ENCODE measurements around the gene MVD. TPM values are rescaled to one million over a fixed set of nuclear protein-coding genes. Genes with fewer than 3 reads are reported as not detected.

MVD gene
- total and polyA plus RNA-seq, 4 donors, result 39.1 to 135 (median 119) TPM

DNA sequence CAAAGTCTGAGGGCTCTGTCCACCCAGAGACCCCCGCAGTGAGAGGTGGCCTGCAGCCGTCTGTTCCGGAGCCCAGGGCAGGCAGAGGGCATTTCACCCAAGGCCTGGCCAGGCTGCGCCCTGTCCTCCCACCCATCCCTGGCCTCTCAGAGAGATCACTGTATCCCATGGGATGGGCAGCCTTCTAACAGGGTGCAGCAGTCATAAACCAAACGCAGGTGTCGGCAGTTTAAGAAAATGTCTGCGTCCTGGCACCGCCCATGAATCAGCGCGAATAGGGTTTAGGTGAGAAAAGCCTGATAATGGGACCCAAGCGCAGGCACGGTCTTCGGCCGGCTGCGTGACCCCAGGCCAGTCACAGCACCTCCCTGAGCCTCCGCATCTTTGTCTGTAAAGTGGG lies 17.4 kb downstream of the MVD start:
- DNase-seq (no peak), ATAC-seq (ENCODE audit: insufficient read depth, low FRiP score) (no peak)
- peaks cover 0 to 8% (median under 1%) of the 10 kb centered on the region in 3 donors for H3K27me3 ChIP-seq (ENCODE audit: control insufficient read depth in 3 of 3, insufficient read depth in 3 of 3, low read length in 2 of 3)
- no peak overlapping the region for H3K9ac ChIP-seq (ENCODE audit: insufficient read depth in 1 of 2, low read length in 2 of 2)
- 92 to 95% methylated on average over 16 of the region's 16 CpGs for WGBS, 2 donors
- H3K4me3 ChIP-seq, result no peak overlapping the region
- peaks cover 0 to 21% (median 2%) of the 10 kb centered on the region in 4 donors for H3K36me3 ChIP-seq (ENCODE audit: control insufficient read depth in 4 of 4, insufficient read depth in 4 of 4, low read length in 4 of 4)
- H3K27ac ChIP-seq (ENCODE audit: low read depth in 1 of 2, low read length in 1 of 2), result no peak overlapping the region
- H3K4me1 ChIP-seq (ENCODE audit: control insufficient read depth in 5 of 5, insufficient read depth in 5 of 5, low read length in 5 of 5), result peaks cover 0 to 8% (median 2%) of the 10 kb centered on the region in 5 donors
- peaks cover 0 to under 1% (median 0%) of the 10 kb centered on the region in 4 donors for H3K9me3 ChIP-seq (ENCODE audit: control insufficient read depth in 4 of 4, insufficient read depth in 3 of 4, low read length in 3 of 4)
- TF ChIP-seq, protein P1, sequence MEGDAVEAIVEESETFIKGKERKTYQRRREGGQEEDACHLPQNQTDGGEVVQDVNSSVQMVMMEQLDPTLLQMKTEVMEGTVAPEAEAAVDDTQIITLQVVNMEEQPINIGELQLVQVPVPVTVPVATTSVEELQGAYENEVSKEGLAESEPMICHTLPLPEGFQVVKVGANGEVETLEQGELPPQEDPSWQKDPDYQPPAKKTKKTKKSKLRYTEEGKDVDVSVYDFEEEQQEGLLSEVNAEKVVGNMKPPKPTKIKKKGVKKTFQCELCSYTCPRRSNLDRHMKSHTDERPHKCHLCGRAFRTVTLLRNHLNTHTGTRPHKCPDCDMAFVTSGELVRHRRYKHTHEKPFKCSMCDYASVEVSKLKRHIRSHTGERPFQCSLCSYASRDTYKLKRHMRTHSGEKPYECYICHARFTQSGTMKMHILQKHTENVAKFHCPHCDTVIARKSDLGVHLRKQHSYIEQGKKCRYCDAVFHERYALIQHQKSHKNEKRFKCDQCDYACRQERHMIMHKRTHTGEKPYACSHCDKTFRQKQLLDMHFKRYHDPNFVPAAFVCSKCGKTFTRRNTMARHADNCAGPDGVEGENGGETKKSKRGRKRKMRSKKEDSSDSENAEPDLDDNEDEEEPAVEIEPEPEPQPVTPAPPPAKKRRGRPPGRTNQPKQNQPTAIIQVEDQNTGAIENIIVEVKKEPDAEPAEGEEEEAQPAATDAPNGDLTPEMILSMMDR (IDR thresholded peaks at IDR 0.05; ENCODE audit: control extremely low read depth, extremely low read depth), result no peak

DNA sequence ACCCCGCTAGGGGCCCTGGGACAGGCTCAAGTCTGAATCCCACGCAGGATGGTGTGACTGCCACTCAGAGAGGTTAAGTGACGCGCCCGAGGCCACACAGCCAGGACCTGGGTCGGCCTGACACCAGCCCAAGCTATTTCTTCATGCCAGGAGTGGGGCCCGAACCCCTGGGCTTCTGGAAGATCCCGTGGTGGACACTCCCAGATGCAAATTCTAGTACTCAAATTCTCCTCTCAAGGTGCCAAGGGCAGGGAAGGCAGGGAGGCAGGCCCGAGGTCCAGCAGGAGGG lies 19.3 kb downstream of the MVD start:
- ATAC-seq (ENCODE audit: insufficient read depth, low FRiP score) (no peak), DNase-seq (no peak)
- H3K9me3 ChIP-seq (ENCODE audit: control insufficient read depth in 4 of 4, insufficient read depth in 3 of 4, low read length in 3 of 4), result peaks cover 0 to 2% (median 0%) of the 10 kb centered on the region in 4 donors
- TF ChIP-seq, protein P1 (IDR thresholded peaks at IDR 0.05; ENCODE audit: control extremely low read depth, extremely low read depth), result no peak
- peaks cover 0 to 4% (median 0%) of the 10 kb centered on the region in 5 donors for H3K4me1 ChIP-seq (ENCODE audit: control insufficient read depth in 5 of 5, insufficient read depth in 5 of 5, low read length in 5 of 5)
- WGBS, 2 donors, result 89 to 95% methylated on average over 9 of the region's 9 CpGs
- peaks cover 0 to 27% (median 14%) of the 10 kb centered on the region in 3 donors for H3K27me3 ChIP-seq (ENCODE audit: control insufficient read depth in 3 of 3, insufficient read depth in 3 of 3, low read length in 2 of 3)
- no peak overlapping the region for H3K4me3 ChIP-seq
- no peak overlapping the region for H3K27ac ChIP-seq (ENCODE audit: low read depth in 1 of 2, low read length in 1 of 2)
- no peak overlapping the region for H3K9ac ChIP-seq (ENCODE audit: insufficient read depth in 1 of 2, low read length in 2 of 2)
- H3K36me3 ChIP-seq (ENCODE audit: control insufficient read depth in 4 of 4, insufficient read depth in 4 of 4, low read length in 4 of 4), result peaks cover 0 to 18% (median 2%) of the 10 kb centered on the region in 4 donors

- peaks cover 0 to 4% (median 0%) of the 10 kb centered on the region in 5 donors for H3K4me1 ChIP-seq (ENCODE audit: control insufficient read depth in 5 of 5, insufficient read depth in 5 of 5, low read length in 5 of 5)
- H3K9ac ChIP-seq (ENCODE audit: insufficient read depth in 1 of 2, low read length in 2 of 2), result no peak overlapping the region
- DNase-seq (no peak), ATAC-seq (ENCODE audit: insufficient read depth, low FRiP score) (no peak)
- 89 to 92% methylated on average over 58 of the region's 58 CpGs for WGBS, 2 donors
- no peak overlapping the region for H3K27ac ChIP-seq (ENCODE audit: low read depth in 1 of 2, low read length in 1 of 2)
- peaks cover 0 to 32% (median 17%) of the 10 kb centered on the region in 3 donors for H3K27me3 ChIP-seq (ENCODE audit: control insufficient read depth in 3 of 3, insufficient read depth in 3 of 3, low read length in 2 of 3)
- H3K9me3 ChIP-seq (ENCODE audit: control insufficient read depth in 4 of 4, insufficient read depth in 3 of 4, low read length in 3 of 4), result peaks cover 0 to 2% (median 0%) of the 10 kb centered on the region in 4 donors
- no peak overlapping the region for H3K4me3 ChIP-seq
- peaks cover 0 to 18% (median 2%) of the 10 kb centered on the region in 4 donors for H3K36me3 ChIP-seq (ENCODE audit: control insufficient read depth in 4 of 4, insufficient read depth in 4 of 4, low read length in 4 of 4)
- TF ChIP-seq, protein P1 (IDR thresholded peaks at IDR 0.05; ENCODE audit: control extremely low read depth, extremely low read depth), result no peak
Measured at GRCh38 chr16:88642881-88643643, 19.8 kb downstream of the MVD start.
